Mucosa of rectum (tissue), 2 donors: Measurements from ENCODE around the gene CHFR.
"Not testable (repeated sequence)": the region's sequence is repeated elsewhere in the genome, so short reads cannot be mapped to it uniquely, and the experiment has no call there.

Experiments
- H3K27ac ChIP-seq, 2 donors: one replicate each; pipeline ENCODE4 v1.7.0; 2013; ENCODE audit warnings: inconsistent platforms in 2 of 2, low read depth in 2 of 2, low read length in 2 of 2
- H3K27me3 ChIP-seq, 2 donors: one replicate each; pipeline ENCODE4 v1.7.0; 2013; ENCODE audit warnings: low read length in 2 of 2; ENCODE audit not compliant: control insufficient read depth in 2 of 2, insufficient read depth in 2 of 2
- H3K36me3 ChIP-seq, 2 donors: one replicate each; pipeline ENCODE4 v1.7.0; 2013; ENCODE audit warnings: low read length in 2 of 2; ENCODE audit not compliant: control insufficient read depth in 2 of 2, insufficient read depth in 2 of 2
- H3K4me1 ChIP-seq, 2 donors: one replicate each; pipeline ENCODE4 v1.7.0; 2013; ENCODE audit warnings: low read length in 2 of 2, mild to moderate bottlenecking in 1 of 2; ENCODE audit not compliant: control insufficient read depth in 2 of 2, insufficient read depth in 2 of 2
- H3K4me3 ChIP-seq, 2 donors: one replicate each; pipeline ENCODE4 v1.7.0; 2013; ENCODE audit warnings: low read length in 2 of 2
- H3K9ac ChIP-seq, 2 donors: one replicate each; pipeline ENCODE4 v1.7.0; 2013; ENCODE audit warnings: low read length in 2 of 2, low read depth in 1 of 2, mild to moderate bottlenecking in 1 of 2
- H3K9me3 ChIP-seq, 2 donors: one replicate each; pipeline ENCODE4 v1.7.0; 2013; ENCODE audit warnings: low read length in 2 of 2; ENCODE audit not compliant: control insufficient read depth in 2 of 2
- donor health status: healthy.
- donor health status: Normal muscosa, but diverticular disease.

CHFR gene

GRCh38 chr12:132814232-132814631 is 73.2 kb downstream of the CHFR start:
- peaks cover 51 to 68% of the 10 kb centered on the region in 2 donors for H3K36me3 ChIP-seq
- H3K4me3 ChIP-seq = no peak overlapping the region
- H3K27me3 ChIP-seq = no peaks in the 10 kb centered on the region
- no peaks in the 10 kb centered on the region for H3K4me1 ChIP-seq
- no peak overlapping the region for H3K9ac ChIP-seq
- H3K27ac ChIP-seq = no peak overlapping the region
- no peaks in the 10 kb centered on the region for H3K9me3 ChIP-seq

GRCh38 chr12:132813443-132813842 is 74.0 kb downstream of the CHFR start:
- no peak overlapping the region for H3K4me3 ChIP-seq
- no peak overlapping the region for H3K27ac ChIP-seq
- H3K4me1 ChIP-seq = no peaks in the 10 kb centered on the region
- H3K36me3 ChIP-seq = peaks cover 44 to 65% of the 10 kb centered on the region in 2 donors
- no peaks in the 10 kb centered on the region for H3K27me3 ChIP-seq
- H3K9me3 ChIP-seq = no peaks in the 10 kb centered on the region
- no peak overlapping the region for H3K9ac ChIP-seq

GRCh38 chr12:132812631-132813305 is 74.6 kb downstream of the CHFR start:
- Histone ChIP-seq H3K36me3 (peaks cover 47 to 65% of the 10 kb centered on the region in 2 donors), H3K4me1 (no peaks in the 10 kb centered on the region), H3K27me3 (no peaks in the 10 kb centered on the region), H3K9ac (no peak overlapping the region), H3K9me3 (no peaks in the 10 kb centered on the region), H3K4me3 (no peak overlapping the region), H3K27ac (no peak overlapping the region)

DNA sequence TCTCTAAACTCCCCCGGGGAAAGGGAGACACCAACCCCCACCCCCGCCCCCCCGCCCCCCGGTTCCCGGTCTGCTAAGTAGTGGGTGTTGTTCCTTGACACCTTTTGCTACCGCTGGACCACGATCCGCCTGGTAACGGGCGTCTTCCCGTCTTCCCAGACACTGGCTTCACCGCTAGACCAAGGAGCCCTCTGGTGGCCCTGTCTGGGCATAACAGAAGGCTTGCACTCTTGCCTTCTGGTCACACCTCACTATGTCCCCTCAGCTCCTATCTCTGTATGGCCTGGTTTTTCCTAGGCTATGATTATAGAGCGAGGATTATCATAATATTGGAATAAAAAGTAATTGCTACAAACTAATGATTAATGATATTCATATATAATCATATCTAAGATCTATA is 78.0 kb downstream of the CHFR start:
- H3K27me3 ChIP-seq, H3K9ac ChIP-seq, H3K4me3 ChIP-seq, H3K4me1 ChIP-seq, H3K27ac ChIP-seq, H3K9me3 ChIP-seq: not testable (repeated sequence)
- H3K36me3 ChIP-seq = peaks cover 52 to 67% of the 10 kb centered on the region in 2 donors

DNA sequence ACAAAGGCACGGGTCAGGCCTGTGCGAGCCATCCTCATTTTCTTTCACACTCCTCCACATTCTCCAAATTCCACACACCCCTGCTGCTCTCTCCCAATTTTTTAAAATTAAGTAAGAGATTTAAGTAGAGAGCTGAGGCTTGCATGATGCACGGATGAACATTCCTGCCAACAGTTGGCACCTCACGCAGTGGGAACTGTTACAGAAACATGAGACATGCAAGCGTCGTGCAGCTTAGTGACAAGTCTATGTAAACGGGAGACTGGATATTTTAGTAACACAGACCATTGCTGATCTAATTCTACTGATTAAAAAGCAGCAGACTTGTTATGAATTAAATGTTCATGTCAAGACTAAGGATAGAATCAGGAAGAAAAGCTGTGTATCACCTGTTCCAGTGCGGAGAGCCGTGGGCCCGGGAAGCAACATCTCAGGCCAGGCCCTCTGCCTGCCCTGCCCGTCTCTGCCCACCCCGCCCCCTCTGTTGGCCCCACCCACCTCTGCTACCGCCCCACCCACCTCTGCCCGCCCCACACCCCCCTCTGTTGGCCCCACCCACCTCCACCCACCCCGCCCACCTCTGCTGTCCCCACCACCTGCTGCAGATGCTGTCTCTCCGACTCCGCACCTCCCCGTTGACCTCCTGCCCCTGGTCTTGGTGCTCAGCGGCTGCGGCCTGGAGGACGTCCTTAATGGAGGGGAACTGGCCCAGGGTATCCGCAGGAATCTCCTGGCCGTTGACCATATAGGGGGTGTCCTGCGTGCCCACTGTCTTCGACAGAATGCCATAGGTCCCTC is 79.9 kb downstream of the CHFR start:
- H3K4me1 ChIP-seq = no peaks in the 10 kb centered on the region
- no peak overlapping the region for H3K27ac ChIP-seq
- no peaks in the 10 kb centered on the region for H3K27me3 ChIP-seq
- H3K36me3 ChIP-seq = peaks cover 54 to 68% of the 10 kb centered on the region in 2 donors
- no peaks in the 10 kb centered on the region for H3K9me3 ChIP-seq
- H3K4me3 ChIP-seq = no peak overlapping the region
- no peak overlapping the region for H3K9ac ChIP-seq

DNA sequence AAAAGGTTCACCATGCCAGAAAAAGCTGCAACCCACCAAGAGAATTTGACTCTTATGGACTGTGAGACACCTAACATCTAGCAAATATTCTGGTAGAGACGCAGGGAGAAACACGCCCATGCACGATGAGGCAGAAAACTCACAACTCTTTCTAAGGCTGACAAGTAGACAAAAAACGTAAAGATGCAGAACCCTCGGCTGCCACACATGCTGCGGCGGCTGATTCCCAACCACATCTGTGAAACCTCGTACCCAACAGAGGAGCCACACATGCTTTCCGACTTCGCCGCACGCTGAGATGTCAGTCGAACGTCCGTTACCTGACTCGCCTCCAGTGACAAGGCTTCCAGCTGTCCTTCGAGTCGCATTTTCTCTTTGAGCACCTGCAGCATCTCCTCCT is 80.5 kb downstream of the CHFR start:
- Histone ChIP-seq H3K27ac (no peak overlapping the region), H3K9ac (no peak overlapping the region), H3K27me3 (no peaks in the 10 kb centered on the region), H3K36me3 (peaks cover 52 to 65% of the 10 kb centered on the region in 2 donors), H3K4me3 (no peak overlapping the region), H3K9me3 (no peaks in the 10 kb centered on the region), H3K4me1 (no peaks in the 10 kb centered on the region)

- H3K36me3 ChIP-seq = peaks cover 70 to 74% of the 10 kb centered on the region in 2 donors
Measured at GRCh38 chr12:132804426-132804861, 83.0 kb downstream of the CHFR start.

DNA sequence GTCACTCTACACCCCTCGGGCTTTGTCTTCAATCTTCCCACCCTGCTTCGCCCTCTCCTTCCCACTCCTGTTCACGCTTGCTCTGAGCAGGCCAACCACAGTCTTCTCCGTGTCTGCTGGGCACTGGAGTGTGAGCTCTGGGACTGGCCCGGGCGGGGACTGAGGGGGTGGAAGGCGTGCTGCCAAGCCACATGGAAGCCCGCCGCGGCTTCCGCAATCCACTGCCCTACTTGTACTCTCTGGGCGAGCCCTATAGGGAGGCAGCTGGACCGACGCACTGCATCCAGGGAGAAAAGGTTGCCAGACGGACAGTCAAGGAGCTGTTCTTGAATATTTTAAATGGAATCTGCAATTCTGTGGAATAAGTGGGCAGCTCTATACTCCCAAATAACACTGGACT is 83.5 kb downstream of the CHFR start:
- Histone ChIP-seq H3K9ac (no peak overlapping the region), H3K9me3 (no peaks in the 10 kb centered on the region), H3K4me1 (no peaks in the 10 kb centered on the region), H3K4me3 (no peak overlapping the region), H3K27me3 (no peaks in the 10 kb centered on the region), H3K27ac (no peak overlapping the region), H3K36me3 (peaks cover 76 to 80% of the 10 kb centered on the region in 2 donors)

More at GRCh38 chr12:132804426-132804861, 83.0 kb downstream of the CHFR start:
- H3K9me3 ChIP-seq = no peaks in the 10 kb centered on the region
- H3K27ac ChIP-seq = no peak overlapping the region
- H3K27me3 ChIP-seq = no peaks in the 10 kb centered on the region
- no peak overlapping the region for H3K4me3 ChIP-seq
- H3K4me1 ChIP-seq = no peaks in the 10 kb centered on the region
- no peak overlapping the region for H3K9ac ChIP-seq

- H3K27ac ChIP-seq = no peak overlapping the region
- H3K4me3 ChIP-seq = no peak overlapping the region
- peaks cover 80 to 81% of the 10 kb centered on the region in 2 donors for H3K36me3 ChIP-seq
Measured at GRCh38 chr12:132803125-132803524, 84.3 kb downstream of the CHFR start.

DNA sequence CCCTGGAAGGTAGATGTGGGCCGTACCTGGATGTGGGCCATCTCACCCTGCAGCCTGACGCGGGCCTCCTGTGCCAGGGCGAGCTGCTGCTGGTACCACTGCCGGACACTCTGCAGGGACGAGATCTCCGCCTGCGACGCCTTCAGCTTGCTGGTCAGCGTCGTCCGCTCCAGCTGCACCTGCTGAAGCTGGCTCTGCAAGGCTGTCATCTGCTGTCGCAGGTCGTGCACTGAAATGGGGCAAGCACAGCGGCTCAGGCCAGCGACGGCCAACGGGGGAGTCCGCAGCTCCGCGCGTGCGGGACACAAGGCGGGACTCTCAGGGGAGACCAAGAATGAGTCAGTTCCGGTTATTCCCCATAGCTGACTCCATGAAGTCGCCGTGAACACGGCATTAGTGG is 85.7 kb downstream of the CHFR start:
- Histone ChIP-seq H3K4me3 (no peak overlapping the region), H3K36me3 (peaks cover 80 to 83% of the 10 kb centered on the region in 2 donors), H3K9ac (no peak overlapping the region), H3K9me3 (no peaks in the 10 kb centered on the region), H3K4me1 (no peaks in the 10 kb centered on the region), H3K27ac (no peak overlapping the region), H3K27me3 (no peaks in the 10 kb centered on the region)

More at GRCh38 chr12:132803125-132803524, 84.3 kb downstream of the CHFR start:
- Histone ChIP-seq H3K9ac (no peak overlapping the region), H3K9me3 (no peaks in the 10 kb centered on the region), H3K4me1 (no peaks in the 10 kb centered on the region), H3K27me3 (no peaks in the 10 kb centered on the region)
